IPS DF 4.7 (cell line): ENCODE results near the gene MT1E.
"Not testable (repeated sequence)": the region's sequence is repeated elsewhere in the genome, so short reads cannot be mapped to it uniquely, and the experiment has no call there.

Source experiments
- DNase-seq: peaks from one replicate; pipeline ENCODE4 v3.0.0-alpha.2; 2013; ENCODE audit warnings: low spot score; ENCODE audit errors: extremely low read depth

The MT1E gene

GRCh38 chr16:56670620-56670934, 45.0 kb downstream of the MT1E start:
- no peak for DNase-seq

- DNase-seq, result not testable (repeated sequence)
Measured at GRCh38 chr16:56671691-56672090, 46.1 kb downstream of the MT1E start.

DNA sequence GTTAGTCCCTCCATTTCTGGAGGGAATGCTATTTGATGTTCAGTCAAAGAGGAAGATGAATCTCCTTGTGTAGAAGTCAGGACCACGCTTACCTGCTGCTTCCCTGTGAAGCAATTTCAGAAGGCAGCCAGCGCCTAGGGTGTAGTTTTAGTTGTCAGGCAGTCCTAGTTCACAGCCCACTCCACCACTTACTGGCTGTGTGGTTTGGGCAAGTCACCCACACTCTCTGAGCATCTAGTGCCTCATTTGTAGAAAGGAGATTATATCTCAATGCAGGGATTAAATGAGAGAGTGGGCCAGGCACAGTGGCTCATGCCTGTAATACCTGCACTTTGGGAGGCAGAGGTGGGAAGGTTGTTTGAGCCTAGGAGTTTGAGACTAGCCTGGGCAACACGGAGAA, 46.6 kb downstream of the MT1E start:
- not testable (repeated sequence) for DNase-seq

DNA sequence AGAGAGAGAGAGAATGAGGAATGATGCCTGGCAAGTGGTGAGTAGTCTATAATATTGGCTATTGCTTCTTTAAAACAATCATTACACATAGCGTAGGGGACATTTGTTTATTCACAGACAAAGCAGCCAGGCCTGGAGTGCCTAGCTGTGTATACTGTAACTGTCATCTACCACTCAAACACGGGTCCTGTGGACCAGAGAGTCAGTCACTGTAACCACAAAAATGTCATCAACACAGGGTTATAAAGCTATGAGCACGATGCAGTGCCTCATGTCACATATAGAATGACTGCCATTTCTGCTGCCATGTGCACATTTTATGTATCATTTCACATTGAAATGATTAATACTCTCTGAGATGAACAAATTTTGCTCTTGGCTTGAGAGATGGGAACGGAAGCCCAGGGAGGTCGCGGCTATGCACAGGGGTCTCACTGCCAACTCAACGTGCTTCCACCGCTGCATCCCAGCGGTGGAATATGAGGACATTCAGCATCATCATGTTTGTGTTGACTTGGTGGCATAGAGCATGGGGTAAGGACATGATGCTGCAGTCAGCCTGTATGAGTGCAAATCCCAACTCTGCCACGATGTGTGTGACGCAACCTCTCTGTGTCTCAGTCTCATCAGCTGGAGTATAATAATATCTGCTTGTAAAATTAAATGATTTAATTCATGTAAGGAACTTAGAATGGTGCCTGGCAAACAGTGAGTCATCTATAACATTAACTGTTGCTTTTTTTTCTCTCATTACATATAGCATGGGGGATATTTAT, 47.4 kb downstream of the MT1E start:
- no peak for DNase-seq

GRCh38 chr16:56673921-56674320, 48.3 kb downstream of the MT1E start:
- no peak for DNase-seq

DNA sequence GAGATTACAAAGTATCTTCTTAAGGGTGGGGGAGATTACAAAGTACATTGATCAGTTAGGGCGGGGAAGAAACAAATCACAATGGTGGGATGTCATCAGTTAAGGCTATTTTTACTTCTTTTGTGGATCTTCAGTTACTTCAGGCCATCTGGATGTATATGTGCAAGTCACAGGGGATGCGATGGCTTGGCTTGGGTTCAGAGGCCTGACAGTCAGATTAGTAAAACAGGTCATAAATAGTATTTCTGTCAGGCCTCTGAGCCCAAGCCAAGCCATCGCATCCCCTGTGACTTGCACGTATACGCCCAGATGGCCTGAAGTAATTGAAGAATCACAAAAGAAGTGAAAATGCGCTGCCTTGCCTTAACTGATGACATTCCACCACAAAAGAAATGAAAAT, 49.0 kb downstream of the MT1E start:
- not testable (repeated sequence) for DNase-seq

- DNase-seq, result no peak
Measured at GRCh38 chr16:56675685-56676210, 50.2 kb downstream of the MT1E start.
